ENCODE data around the gene RNF222.

DNA sequence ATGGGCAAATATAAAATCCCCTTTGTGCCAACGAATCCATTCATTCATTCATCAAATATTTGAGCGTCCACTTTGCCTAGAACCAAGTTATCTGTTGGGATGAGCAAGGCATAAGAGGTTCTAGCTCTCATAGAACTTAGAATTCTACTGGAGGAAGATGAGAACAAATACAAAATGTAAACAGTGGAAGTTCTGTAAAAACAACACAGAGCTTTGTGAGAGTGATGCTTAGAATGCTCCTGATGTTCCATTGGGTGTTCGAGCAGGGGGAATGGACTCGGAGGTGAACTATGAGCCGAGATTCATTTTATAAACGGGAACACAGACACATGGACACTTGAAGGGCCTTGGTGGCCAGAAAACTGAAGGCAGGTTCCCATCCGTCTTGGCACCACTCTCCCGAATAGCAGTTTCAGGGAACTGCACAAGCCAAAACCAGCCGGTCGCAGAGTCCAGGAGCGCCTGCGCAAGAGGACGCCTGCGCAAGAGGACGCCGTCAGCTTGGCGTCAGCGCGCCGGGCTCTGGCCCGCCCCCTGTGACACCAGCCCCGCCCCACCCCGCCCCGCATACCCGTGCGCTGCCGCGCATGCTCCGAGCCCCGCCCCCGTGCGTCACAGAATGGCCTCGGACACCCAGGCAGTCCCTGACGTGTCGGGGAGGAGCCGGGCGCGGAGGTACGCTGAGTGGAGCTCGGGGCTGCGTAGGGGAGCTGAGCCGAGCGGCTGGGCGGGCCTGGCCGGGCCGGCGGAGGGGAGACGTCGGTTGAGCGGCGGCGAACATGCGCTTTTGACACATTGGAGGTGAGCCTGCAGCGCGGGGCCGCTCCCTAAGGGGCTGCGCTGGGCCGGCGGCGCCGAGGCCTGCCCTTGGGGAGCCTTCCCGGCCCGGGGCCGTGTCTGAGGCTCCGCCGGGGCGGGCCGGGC lies 37.9 kb upstream of the RNF222 start, which contains the start of gene NDEL1:
- TF ChIP-seq CTCF (IDR thresholded peaks at IDR 0.05): no peak
- peak; percentile 68 for TF ChIP-seq EP300 (IDR thresholded peaks at IDR 0.05)
- TF ChIP-seq POLR2A (IDR thresholded peaks at IDR 0.05): peak; percentile 98

Data from ovary (tissue), 3 donors.